Vagina (tissue), 2 donors: Measurements from ENCODE around the gene TBC1D32.

Source experiments
- POLR2A ChIP-seq, 2 donors: fragments of 450-650 bp; IDR thresholded peaks; one replicate each; pipeline ENCODE4 v1.6.1; 2017; ENCODE audit warnings: antibody characterized with exemption in 2 of 2, mild to moderate bottlenecking in 2 of 2, moderate library complexity in 2 of 2
- POLR2AphosphoS5 ChIP-seq, 2 donors: sonication (generic); formaldehyde crosslinking; IDR thresholded peaks; one replicate each; pipeline ENCODE4 v1.9.0; 2017; ENCODE audit warnings: antibody characterized with exemption in 2 of 2, mild to moderate bottlenecking in 2 of 2, low read depth in 1 of 2; ENCODE audit not compliant: insufficient read depth in 1 of 2
- TF ChIP-seq, protein P1 (sequence below), 3 experiments: fragments of 450-650 bp in 2 of 3; fragments of 200-600 bp in 1 of 3; sonication (generic) in 1 of 3; IDR thresholded peaks; one replicate each; pipeline ENCODE4 v1.5.1; 2017 to 2019; ENCODE audit warnings: antibody characterized with exemption in 3 of 3, mild to moderate bottlenecking in 2 of 3, moderate library complexity in 2 of 3

DNA sequence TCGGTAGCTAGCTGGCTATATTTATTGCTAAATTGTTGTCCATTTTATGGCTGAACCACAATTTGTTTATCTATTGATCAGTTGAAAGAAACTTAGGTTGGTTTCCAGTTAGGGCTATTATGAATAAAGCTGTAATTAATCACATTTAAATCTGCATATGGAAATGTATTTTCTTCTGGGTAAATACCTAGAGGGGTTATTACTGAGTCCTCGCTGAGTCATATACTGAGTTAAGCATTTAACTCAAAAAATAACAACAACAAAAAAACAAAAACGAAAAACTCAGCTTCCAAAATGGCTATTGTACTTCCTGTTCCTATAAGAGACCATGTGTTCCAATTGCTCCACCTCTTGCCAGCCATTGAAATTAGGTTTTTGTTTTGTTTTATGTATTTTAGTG, 258.2 kb downstream of the TBC1D32 start:
- TF ChIP-seq, protein P1, sequence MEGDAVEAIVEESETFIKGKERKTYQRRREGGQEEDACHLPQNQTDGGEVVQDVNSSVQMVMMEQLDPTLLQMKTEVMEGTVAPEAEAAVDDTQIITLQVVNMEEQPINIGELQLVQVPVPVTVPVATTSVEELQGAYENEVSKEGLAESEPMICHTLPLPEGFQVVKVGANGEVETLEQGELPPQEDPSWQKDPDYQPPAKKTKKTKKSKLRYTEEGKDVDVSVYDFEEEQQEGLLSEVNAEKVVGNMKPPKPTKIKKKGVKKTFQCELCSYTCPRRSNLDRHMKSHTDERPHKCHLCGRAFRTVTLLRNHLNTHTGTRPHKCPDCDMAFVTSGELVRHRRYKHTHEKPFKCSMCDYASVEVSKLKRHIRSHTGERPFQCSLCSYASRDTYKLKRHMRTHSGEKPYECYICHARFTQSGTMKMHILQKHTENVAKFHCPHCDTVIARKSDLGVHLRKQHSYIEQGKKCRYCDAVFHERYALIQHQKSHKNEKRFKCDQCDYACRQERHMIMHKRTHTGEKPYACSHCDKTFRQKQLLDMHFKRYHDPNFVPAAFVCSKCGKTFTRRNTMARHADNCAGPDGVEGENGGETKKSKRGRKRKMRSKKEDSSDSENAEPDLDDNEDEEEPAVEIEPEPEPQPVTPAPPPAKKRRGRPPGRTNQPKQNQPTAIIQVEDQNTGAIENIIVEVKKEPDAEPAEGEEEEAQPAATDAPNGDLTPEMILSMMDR (IDR thresholded peaks at IDR 0.05): no peak
- TF ChIP-seq POLR2A (IDR thresholded peaks at IDR 0.05) (no peak), POLR2AphosphoS5 (IDR thresholded peaks at IDR 0.05; ENCODE audit: insufficient read depth in 1 of 2, low read depth in 1 of 2) (no peak)
